Right kidney (tissue), 9 donors: Measurements from ENCODE around the gene ASMT.
"Not testable (repeated sequence)": the region's sequence is repeated elsewhere in the genome, so short reads cannot be mapped to it uniquely, and the experiment has no call there.

ENCODE experiments used
- DNase-seq: peaks from one replicate; pipeline ENCODE4 v3.0.0-alpha.2; 2016
- long read RNA-seq, 8 donors: transcript quantifications; one replicate each; lab custom pipeline, GENCODE V29; 2026

Gene ASMT
- long read RNA-seq, donor 1, result 0 reads
- long read RNA-seq, donor 2, result 0 reads
- long read RNA-seq, donor 3, partial matches to known transcripts, result 10 of 10 reads
- long read RNA-seq, donor 3, other reads (novel, unspliced or antisense), result 0 of 10 reads
- long read RNA-seq, donor 4, result 0 reads
- long read RNA-seq, donor 5, result 0 reads
- long read RNA-seq, donor 6, result 0 reads
- long read RNA-seq, donor 7, result 0 reads
- long read RNA-seq, donor 8, result 0 reads

GRCh38 chrX:1614927-1615326 is at the start of gene ASMT:
Gene ASMT (plus strand): TSS chrX:1615059. CDS start chrX:1615200, 141 bp downstream.
- DNase-seq, result no peak

GRCh38 chrX:1574181-1574580 is 40.7 kb upstream of the ASMT start:
- not testable (repeated sequence) for DNase-seq

- no peak for DNase-seq
These were observed 38.5 kb upstream of the ASMT start for GRCh38 chrX:1576201-1576992.

GRCh38 chrX:1577845-1578244 is 37.0 kb upstream of the ASMT start:
- no peak for DNase-seq

- no peak for DNase-seq
These were observed 36.2 kb upstream of the ASMT start for GRCh38 chrX:1578511-1579173.

GRCh38 chrX:1581132-1581531 is 33.7 kb upstream of the ASMT start:
- no peak for DNase-seq

- DNase-seq, result no peak
These were observed 32.0 kb upstream of the ASMT start for GRCh38 chrX:1582686-1583437.

GRCh38 chrX:1584237-1585011 is 30.4 kb upstream of the ASMT start:
- DNase-seq, result no peak

- no peak for DNase-seq
These were observed 27.7 kb upstream of the ASMT start for GRCh38 chrX:1587161-1587560.

- DNase-seq, result no peak
These were observed 25.3 kb upstream of the ASMT start for GRCh38 chrX:1589356-1590130.

GRCh38 chrX:1591102-1591862 is 23.6 kb upstream of the ASMT start, which contains the start of gene AKAP17A:
Gene AKAP17A (plus strand): TSS chrX:1591604. CDS start chrX:1593463, 1,859 bp downstream.
- peak; percentile 87 for DNase-seq

- DNase-seq, result no peak
These were observed 22.9 kb upstream of the ASMT start for GRCh38 chrX:1591863-1592469.

GRCh38 chrX:1592470-1593142 is 22.3 kb upstream of the ASMT start:
- DNase-seq, result peak; percentile 44

- DNase-seq, result no peak
These were observed 21.3 kb upstream of the ASMT start for GRCh38 chrX:1593286-1594271.

- no peak for DNase-seq
These were observed 19.2 kb upstream of the ASMT start for GRCh38 chrX:1595711-1596060.

GRCh38 chrX:1596676-1597344 is 18.0 kb upstream of the ASMT start:
- DNase-seq, result no peak

- DNase-seq, result no peak
These were observed 17.4 kb upstream of the ASMT start for GRCh38 chrX:1597345-1598020.
